Subcutaneous adipose tissue (tissue), 4 donors: ENCODE data around the gene IFIH1. TPM values are rescaled to one million over a fixed set of nuclear protein-coding genes. Genes with fewer than 3 reads are reported as not detected.

ENCODE experiments used
- total RNA-seq, 4 donors: library from RNA; depleted of rRNA; stranded (reverse); fragments of >200 nt; gene quantifications; one replicate each; pipeline ENCODE4 v1.1.0, GENCODE V29; 2016
- TF ChIP-seq, protein P1 (sequence below): fragments of 450-650 bp; IDR thresholded peaks from one replicate; pipeline ENCODE4 v1.5.1; 2016; ENCODE audit warnings: low read depth, mild to moderate bottlenecking, control low read depth, antibody characterized with exemption, moderate library complexity

Gene IFIH1
- total RNA-seq, result 10 to 100 TPM; 14.3 to 20.5 (median 16.6) TPM

DNA sequence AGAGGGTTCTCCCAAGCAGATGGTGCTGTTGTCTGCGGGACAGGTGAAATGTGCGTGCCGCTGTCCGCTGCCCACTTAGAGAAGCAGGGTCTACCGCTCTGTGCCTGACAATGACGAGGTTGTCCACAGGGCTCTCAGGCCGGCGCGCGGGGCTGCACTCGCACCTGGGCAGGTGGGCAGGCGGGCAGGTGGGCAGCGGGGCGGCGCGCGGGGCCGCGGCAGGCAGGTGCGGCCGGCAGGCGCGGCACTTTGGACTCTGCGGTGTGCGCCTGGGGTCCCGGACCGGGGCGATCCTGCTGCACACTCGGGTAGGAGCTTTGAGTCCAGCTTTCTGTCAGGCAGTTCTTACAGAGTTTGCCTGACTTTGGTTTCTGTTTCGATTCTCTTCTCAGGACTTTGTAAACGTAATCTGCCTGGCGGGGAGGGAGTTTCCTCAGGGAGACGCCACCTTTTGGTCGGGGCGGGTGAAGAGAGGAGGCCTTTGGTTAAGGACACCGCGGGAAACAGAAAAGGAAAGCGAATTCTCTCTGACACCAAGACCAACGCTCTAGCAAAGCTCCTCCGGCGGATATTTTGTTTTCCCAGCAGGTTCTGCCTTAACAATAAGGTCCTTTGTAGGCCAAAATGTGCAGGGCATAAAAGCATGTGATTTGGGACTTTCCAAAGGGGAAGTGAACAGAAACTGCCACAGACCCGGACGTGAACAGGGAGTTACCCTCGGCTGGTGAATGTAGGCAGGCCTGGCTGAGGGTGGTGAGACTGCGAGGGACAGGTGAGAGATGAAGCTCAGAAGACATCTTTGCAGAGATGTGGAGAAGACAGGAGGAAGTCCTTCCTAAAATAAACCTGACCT lies at the start of gene IFIH1:
TSS of gene IFIH1 (minus strand) at position 357 of the 853 bp plus-strand sequence. CDS start 377 bp downstream, outside the sequence.
- TF ChIP-seq, protein P1, sequence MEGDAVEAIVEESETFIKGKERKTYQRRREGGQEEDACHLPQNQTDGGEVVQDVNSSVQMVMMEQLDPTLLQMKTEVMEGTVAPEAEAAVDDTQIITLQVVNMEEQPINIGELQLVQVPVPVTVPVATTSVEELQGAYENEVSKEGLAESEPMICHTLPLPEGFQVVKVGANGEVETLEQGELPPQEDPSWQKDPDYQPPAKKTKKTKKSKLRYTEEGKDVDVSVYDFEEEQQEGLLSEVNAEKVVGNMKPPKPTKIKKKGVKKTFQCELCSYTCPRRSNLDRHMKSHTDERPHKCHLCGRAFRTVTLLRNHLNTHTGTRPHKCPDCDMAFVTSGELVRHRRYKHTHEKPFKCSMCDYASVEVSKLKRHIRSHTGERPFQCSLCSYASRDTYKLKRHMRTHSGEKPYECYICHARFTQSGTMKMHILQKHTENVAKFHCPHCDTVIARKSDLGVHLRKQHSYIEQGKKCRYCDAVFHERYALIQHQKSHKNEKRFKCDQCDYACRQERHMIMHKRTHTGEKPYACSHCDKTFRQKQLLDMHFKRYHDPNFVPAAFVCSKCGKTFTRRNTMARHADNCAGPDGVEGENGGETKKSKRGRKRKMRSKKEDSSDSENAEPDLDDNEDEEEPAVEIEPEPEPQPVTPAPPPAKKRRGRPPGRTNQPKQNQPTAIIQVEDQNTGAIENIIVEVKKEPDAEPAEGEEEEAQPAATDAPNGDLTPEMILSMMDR, result no peak

DNA sequence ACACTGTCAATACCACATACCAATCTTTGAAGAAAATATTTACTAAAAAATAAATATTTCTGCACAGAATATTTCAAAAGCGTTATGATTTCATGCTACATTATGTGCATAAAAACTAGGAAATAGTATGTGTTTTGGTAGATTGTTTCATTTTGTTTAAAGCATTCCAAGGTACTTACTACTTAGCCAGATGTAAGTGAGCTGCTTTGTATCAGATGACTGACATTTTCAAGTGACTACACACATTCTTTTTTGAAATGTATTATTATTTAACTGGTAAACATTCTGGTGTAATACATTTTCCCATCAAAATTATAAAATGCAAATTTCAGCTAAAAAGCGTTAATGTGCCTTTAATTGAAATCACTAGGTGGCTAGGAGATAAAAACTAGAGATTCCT lies 46.9 kb upstream of the IFIH1 start:
- TF ChIP-seq, protein P1, result no peak

DNA sequence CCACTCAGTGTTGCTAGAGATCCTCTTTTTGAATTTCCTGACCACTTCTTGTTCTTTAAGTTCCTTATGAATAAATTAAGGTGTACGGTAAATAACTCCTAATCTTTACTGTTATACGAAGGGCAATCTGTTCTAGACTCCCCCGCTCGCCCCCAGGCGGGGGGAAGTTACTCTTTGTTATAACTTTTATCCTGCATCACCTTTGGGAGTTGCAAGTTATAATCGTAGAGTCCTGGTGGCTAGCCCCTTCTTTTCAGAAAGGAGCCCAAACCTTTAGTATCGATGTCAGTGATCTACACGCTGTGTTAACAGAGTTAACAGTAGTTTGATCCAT lies 26.1 kb upstream of the IFIH1 start:
- TF ChIP-seq, protein P1, result no peak

DNA sequence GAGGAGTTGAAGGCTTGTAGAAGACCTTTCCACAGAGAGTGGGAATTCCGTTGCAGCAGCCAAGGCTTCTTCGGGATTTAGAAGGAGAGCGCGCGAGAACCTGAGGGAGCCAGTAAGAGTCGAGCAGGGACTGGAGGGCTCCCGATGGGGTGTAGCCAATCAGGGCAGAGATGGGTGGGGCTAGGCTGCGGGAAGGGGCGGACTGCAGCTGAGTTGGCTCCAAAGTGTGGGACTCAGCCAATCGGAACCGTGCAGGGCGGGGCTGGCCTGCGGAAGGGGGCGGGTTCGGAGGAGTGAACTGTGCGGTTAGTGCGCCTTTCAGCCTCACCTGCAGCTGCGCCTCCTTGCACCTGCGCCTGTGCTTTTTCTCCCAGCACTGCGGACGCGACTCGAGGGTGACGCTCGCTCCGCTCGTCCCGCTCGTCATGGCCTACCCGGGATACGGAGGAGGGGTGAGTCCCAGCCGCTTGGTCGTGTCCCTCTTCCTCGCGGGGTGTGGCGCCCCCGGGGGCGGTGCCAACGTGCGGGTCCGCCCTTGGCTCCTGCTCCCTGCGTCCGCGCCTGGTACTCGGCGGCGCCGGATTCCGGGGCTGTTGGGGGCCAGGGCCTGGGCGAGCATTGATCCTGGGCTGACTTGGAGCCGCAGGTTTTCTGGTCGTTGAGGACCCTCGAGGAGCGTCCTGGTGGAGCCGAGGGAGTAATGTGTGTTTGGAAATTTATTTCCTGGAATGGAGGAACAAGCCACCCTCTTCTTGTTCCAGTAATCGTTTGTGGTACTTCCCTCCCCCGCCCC lies 25.5 kb upstream of the IFIH1 start, which contains the start of gene GCA:
TSS of gene GCA (plus strand) at position 309 of the 793 bp plus-strand sequence. CDS start at position 426, 117 bp downstream.
- TF ChIP-seq, protein P1, result no peak

DNA sequence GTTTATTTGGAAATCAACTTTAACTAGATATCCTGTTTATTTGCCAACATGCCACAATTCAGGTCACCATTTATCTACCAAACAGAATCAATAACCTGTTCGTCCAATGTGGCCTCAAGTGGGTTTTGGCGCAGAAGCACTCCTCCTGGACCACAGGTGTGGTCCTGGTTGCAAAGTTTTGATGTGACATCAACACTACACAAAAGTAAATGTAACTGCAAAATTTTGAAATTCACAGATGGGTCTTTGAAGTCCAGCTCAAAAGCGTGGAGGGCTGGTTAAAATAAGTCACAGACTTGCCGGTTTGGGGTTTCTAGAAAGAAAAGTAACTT lies 25.0 kb upstream of the IFIH1 start:
- TF ChIP-seq, protein P1, result no peak

DNA sequence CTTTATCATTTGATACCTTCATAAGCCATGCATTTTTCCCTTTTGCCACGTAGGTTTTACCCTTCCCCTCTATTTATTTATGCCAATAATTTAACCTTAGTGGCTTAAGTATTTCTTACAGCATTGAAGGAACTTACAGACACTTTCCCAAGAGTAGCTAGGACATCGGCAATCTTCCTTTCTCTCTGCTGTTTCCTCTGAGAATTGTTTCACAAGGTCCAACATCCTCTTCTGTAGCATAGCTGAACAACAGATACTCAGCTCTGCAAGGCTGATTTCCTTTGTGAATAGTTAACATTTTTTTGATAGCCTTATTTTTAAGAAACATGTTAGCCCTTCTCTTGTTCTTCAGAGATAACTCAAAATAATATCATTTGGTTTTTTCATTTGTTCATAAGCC lies 24.4 kb upstream of the IFIH1 start:
- TF ChIP-seq, protein P1, result no peak

DNA sequence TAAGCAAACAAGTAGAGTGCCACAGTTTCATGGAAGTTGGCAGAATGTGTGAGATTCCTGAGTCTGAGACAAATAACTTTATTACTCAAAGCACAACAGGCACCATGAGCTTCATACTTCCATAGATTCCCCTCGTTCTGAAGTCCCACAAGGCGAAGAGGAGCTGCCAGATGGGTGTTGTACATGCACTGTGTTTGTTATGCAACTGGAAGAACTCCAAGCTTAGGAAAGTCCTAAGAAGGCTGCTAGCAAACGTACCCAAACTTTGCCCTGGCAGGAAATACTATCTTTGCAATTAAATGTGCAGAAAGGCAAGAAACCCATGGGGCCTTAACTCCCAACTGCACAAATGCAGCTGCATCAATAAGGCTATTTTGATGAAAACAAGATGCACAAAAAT lies 23.8 kb upstream of the IFIH1 start:
- TF ChIP-seq, protein P1, result no peak
